ENCODE results near the gene CTR9. TPM values are rescaled to one million over a fixed set of nuclear protein-coding genes. Genes with fewer than 3 reads are reported as not detected.

CTR9 gene
- total and polyA plus RNA-seq, 2 of the 13 experiments (the other 11 are each of a cell fraction or from before 2014, with no cell fraction given) = 6.6 to 22.1 TPM

DNA sequence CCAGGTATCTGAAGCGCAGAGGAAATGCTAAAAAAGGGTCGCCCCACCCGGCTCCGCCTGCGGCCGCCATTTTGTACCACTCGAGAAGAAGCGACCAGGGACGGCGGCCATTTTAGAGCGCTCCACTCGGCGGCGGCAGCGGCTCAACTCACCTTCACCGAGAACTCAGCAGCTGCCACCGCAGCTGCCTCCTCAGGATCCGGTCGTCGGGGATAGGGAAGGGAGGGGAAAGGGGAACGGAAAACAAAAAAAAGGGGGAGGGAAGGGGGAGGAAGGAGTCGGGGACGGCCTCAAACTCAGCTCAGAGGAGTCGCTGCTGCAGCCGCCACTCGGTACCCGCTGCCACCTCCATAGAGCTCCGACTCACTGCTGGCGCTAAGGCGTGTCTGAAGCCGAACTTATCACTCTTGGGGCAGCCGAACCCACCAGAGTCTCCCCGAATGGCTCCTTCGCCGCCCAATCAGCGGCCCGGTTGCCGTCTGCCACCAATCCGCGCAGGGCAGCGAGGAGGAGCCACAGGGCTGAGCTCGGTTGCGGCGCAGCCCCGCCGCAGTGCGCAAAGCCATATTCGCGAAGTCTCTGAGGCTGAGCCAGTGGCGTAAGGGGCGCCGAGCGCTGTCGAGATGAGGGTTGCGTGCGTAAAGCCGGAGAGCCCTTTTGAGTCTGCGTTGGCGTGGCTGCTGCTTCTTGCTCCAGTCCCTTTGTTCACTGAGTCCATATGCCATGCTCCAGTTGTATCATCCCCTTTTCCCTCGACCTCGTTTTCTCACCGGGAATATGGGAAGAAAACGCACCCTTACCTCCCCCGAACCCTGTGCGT lies 57.7 kb downstream of the CTR9 start, which contains the start of gene EIF4G2 (continued):
- TF ChIP-seq FOXK1 (CRISPR knock-in tag; IDR thresholded peaks at IDR 0.05; ENCODE audit: borderline replicate concordance, low read depth) (peak; percentile 24; the same call in 1 of the 2 replicates), DR1 (CRISPR knock-in tag; IDR thresholded peaks at IDR 0.05) (peak; percentile 99), ZNF563 (CRISPR knock-in tag; IDR thresholded peaks at IDR 0.05) (peak; percentile 89), ZKSCAN8 (CRISPR knock-in tag; IDR thresholded peaks at IDR 0.05; ENCODE audit: borderline replicate concordance) (0 out of 2 replicates have a peak, but pooled peaks have one; percentile 69), SMAD3 (CRISPR knock-in tag; IDR thresholded peaks at IDR 0.05) (peak; percentile 84; the same call in 1 of the 2 replicates), PRMT3 (CRISPR knock-in tag; IDR thresholded peaks at IDR 0.05; ENCODE audit: borderline replicate concordance, low read depth) (0 out of 2 replicates have a peak, but pooled peaks have one; percentile 53), ZNF670 (CRISPR knock-in tag; IDR thresholded peaks at IDR 0.05; ENCODE audit: borderline replicate concordance) (peak; percentile 77; the same call in 1 of the 2 replicates), SALL2 (CRISPR knock-in tag; IDR thresholded peaks at IDR 0.05) (peak; percentile 62), WIZ (CRISPR knock-in tag; IDR thresholded peaks at IDR 0.05) (peak; percentile 34; the same call in 1 of the 2 replicates), FOXO1 (CRISPR knock-in tag; IDR thresholded peaks at IDR 0.05) (peak; percentile 49; the same call in 1 of the 2 replicates), HES4 (CRISPR knock-in tag; IDR thresholded peaks at IDR 0.05; ENCODE audit: borderline replicate concordance) (peak; percentile 55), RARA (CRISPR knock-in tag; IDR thresholded peaks at IDR 0.05) (peak; percentile 52), REST (IDR thresholded peaks at IDR 0.05; ENCODE audit: borderline replicate concordance in 1 of 2, low read depth in 1 of 2, low read length in 2 of 2) (peak in 1 of 2 experiments; percentile 59; a peak in 1 of 4 replicates), THRA (CRISPR knock-in tag; IDR thresholded peaks at IDR 0.05; ENCODE audit: borderline replicate concordance) (peak; percentile 55; the same call in 1 of the 2 replicates), SALL1 (CRISPR knock-in tag; IDR thresholded peaks at IDR 0.05) (peak; percentile 78)
- TF ChIP-seq, protein P1, sequence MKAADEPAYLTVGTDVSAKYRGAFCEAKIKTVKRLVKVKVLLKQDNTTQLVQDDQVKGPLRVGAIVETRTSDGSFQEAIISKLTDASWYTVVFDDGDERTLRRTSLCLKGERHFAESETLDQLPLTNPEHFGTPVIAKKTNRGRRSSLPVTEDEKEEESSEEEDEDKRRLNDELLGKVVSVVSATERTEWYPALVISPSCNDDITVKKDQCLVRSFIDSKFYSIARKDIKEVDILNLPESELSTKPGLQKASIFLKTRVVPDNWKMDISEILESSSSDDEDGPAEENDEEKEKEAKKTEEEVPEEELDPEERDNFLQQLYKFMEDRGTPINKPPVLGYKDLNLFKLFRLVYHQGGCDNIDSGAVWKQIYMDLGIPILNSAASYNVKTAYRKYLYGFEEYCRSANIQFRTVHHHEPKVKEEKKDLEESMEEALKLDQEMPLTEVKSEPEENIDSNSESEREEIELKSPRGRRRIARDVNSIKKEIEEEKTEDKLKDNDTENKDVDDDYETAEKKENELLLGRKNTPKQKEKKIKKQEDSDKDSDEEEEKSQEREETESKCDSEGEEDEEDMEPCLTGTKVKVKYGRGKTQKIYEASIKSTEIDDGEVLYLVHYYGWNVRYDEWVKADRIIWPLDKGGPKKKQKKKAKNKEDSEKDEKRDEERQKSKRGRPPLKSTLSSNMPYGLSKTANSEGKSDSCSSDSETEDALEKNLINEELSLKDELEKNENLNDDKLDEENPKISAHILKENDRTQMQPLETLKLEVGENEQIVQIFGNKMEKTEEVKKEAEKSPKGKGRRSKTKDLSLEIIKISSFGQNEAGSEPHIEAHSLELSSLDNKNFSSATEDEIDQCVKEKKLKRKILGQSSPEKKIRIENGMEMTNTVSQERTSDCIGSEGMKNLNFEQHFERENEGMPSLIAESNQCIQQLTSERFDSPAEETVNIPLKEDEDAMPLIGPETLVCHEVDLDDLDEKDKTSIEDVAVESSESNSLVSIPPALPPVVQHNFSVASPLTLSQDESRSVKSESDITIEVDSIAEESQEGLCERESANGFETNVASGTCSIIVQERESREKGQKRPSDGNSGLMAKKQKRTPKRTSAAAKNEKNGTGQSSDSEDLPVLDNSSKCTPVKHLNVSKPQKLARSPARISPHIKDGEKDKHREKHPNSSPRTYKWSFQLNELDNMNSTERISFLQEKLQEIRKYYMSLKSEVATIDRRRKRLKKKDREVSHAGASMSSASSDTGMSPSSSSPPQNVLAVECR (CRISPR knock-in tag; IDR thresholded peaks at IDR 0.05; ENCODE audit: borderline replicate concordance) = peak; percentile 77; the same call in 1 of the 2 replicates
- TF ChIP-seq, protein P2, sequence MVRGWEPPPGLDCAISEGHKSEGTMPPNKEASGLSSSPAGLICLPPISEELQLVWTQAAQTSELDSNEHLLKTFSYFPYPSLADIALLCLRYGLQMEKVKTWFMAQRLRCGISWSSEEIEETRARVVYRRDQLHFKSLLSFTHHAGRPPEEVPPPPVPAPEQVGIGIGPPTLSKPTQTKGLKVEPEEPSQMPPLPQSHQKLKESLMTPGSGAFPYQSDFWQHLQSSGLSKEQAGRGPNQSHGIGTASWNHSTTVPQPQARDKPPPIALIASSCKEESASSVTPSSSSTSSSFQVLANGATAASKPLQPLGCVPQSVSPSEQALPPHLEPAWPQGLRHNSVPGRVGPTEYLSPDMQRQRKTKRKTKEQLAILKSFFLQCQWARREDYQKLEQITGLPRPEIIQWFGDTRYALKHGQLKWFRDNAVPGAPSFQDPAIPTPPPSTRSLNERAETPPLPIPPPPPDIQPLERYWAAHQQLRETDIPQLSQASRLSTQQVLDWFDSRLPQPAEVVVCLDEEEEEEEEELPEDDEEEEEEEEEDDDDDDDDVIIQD (CRISPR knock-in tag; IDR thresholded peaks at IDR 0.05; ENCODE audit: low read depth) = peak; percentile 83

Data from HepG2 (cell line).